Natural killer cell treated with Interleukin-12 subunit alpha and Interleukin-12 subunit beta and Interleukin-15 and Interleukin-18, amount 100 ng/mL, for 72 hours (primary cell): Measurements from ENCODE around the gene TLL2. TPM values are rescaled to one million over a fixed set of nuclear protein-coding genes. Genes with fewer than 3 reads are reported as not detected.
A peak's percentile ranks its signal among the peaks of the same experiment; 100 is the strongest.

Source experiments
- ATAC-seq, 2 donors: fragments of 150-1000 bp; cut with Tn5 transposase in 1 of 2; sonication (Bioruptor Pico), chemical (Tn5 transposase) in 1 of 2; 2 replicates each; pipeline ENCODE4 v1.10.0; 2021
- DNase-seq: peaks from one replicate; pipeline ENCODE4 v3.0.0; 2022; ENCODE audit warnings: low spot score
- H3K27ac Mint-ChIP-seq, 2 donors: 1 replicate in 1 of 2; 2 replicates in 1 of 2; pipeline ENCODE4 v1.8.0; 2022; ENCODE audit warnings: mixed read lengths in 2 of 2, mild to moderate bottlenecking in 1 of 2, moderate library complexity in 1 of 2
- H3K27me3 Mint-ChIP-seq, 2 donors: 1 replicate in 1 of 2; 2 replicates in 1 of 2; pipeline ENCODE4 v1.8.0; 2022; ENCODE audit warnings: mixed read lengths in 2 of 2
- H3K36me3 Mint-ChIP-seq: one replicate; pipeline ENCODE4 v1.8.0; 2022; ENCODE audit warnings: mixed read lengths
- H3K4me1 Mint-ChIP-seq, 2 donors: 1 replicate in 1 of 2; 2 replicates in 1 of 2; pipeline ENCODE4 v1.8.0; 2022; ENCODE audit warnings: low read depth in 2 of 2, mixed read lengths in 2 of 2, mild to moderate bottlenecking in 1 of 2
- H3K4me3 Mint-ChIP-seq: one replicate; pipeline ENCODE4 v1.8.0; 2022; ENCODE audit warnings: mixed read lengths
- H3K9me3 Mint-ChIP-seq: 2 replicates; pipeline ENCODE4 v1.8.0; 2022; ENCODE audit warnings: mixed read lengths
- total RNA-seq, 2 donors: library from RNA; stranded (reverse); gene quantifications; one replicate each; pipeline ENCODE4 v1.2.3, GENCODE V29; 2022

TLL2 gene
- total RNA-seq, 2 donors from 2014 or later: 0.57 to 2.8 TPM

GRCh38 chr10:96500050-96500449 is 13.7 kb downstream of the TLL2 start:
- H3K4me1 Mint-ChIP-seq: no peaks in the 10 kb centered on the region
- H3K27me3 Mint-ChIP-seq: peaks cover 13 to 26% of the 10 kb centered on the region in 2 donors
- H3K27ac Mint-ChIP-seq: no peak overlapping the region
- no peaks in the 10 kb centered on the region for H3K36me3 Mint-ChIP-seq
- no peaks in the 10 kb centered on the region for H3K9me3 Mint-ChIP-seq
- DNase-seq: no peak
- no peak overlapping the region for H3K4me3 Mint-ChIP-seq
- no peak for ATAC-seq

- Mint-ChIP-seq H3K27me3 (peaks cover 21 to 35% of the 10 kb centered on the region in 2 donors), H3K4me1 (no peaks in the 10 kb centered on the region), H3K4me3 (no peak overlapping the region)
These were observed 16.3 kb downstream of the TLL2 start for GRCh38 chr10:96497391-96497790.

GRCh38 chr10:96496281-96496925 is 17.3 kb downstream of the TLL2 start:
- DNase-seq (no peak), ATAC-seq (peak in 1 of 2 donors; percentile 44)
- H3K36me3 Mint-ChIP-seq: no peaks in the 10 kb centered on the region
- H3K27ac Mint-ChIP-seq: no peak overlapping the region
- H3K9me3 Mint-ChIP-seq: no peaks in the 10 kb centered on the region
- H3K4me1 Mint-ChIP-seq: no peaks in the 10 kb centered on the region
- peaks cover 19 to 31% of the 10 kb centered on the region in 2 donors for H3K27me3 Mint-ChIP-seq
- no peak overlapping the region for H3K4me3 Mint-ChIP-seq

More at GRCh38 chr10:96497391-96497790, 16.3 kb downstream of the TLL2 start:
- no peaks in the 10 kb centered on the region for H3K36me3 Mint-ChIP-seq
- H3K27ac Mint-ChIP-seq: no peak overlapping the region
- no peak for ATAC-seq
- DNase-seq: no peak
- no peaks in the 10 kb centered on the region for H3K9me3 Mint-ChIP-seq

GRCh38 chr10:96495544-96495943 is 18.2 kb downstream of the TLL2 start:
- H3K36me3 Mint-ChIP-seq: no peaks in the 10 kb centered on the region
- peaks cover 22 to 27% of the 10 kb centered on the region in 2 donors for H3K27me3 Mint-ChIP-seq
- no peak overlapping the region for H3K27ac Mint-ChIP-seq
- ATAC-seq: no peak
- DNase-seq: no peak
- no peaks in the 10 kb centered on the region for H3K9me3 Mint-ChIP-seq
- no peak overlapping the region for H3K4me3 Mint-ChIP-seq
- H3K4me1 Mint-ChIP-seq: no peaks in the 10 kb centered on the region

GRCh38 chr10:96494694-96495093 is 19.0 kb downstream of the TLL2 start:
- no peaks in the 10 kb centered on the region for H3K36me3 Mint-ChIP-seq
- H3K4me3 Mint-ChIP-seq: no peak overlapping the region
- no peaks in the 10 kb centered on the region for H3K9me3 Mint-ChIP-seq
- ATAC-seq (no peak), DNase-seq (no peak)
- no peak overlapping the region for H3K27ac Mint-ChIP-seq
- H3K27me3 Mint-ChIP-seq: peaks cover 22 to 27% of the 10 kb centered on the region in 2 donors
- no peaks in the 10 kb centered on the region for H3K4me1 Mint-ChIP-seq

- Mint-ChIP-seq H3K27ac (no peak overlapping the region), H3K4me3 (no peak overlapping the region), H3K27me3 (peaks cover 23 to 31% of the 10 kb centered on the region in 2 donors), H3K36me3 (no peaks in the 10 kb centered on the region), H3K9me3 (no peaks in the 10 kb centered on the region), H3K4me1 (no peaks in the 10 kb centered on the region)
- DNase-seq (no peak), ATAC-seq (peak in 1 of 2 donors; percentile 17)
These were observed 19.7 kb downstream of the TLL2 start for GRCh38 chr10:96493871-96494525.

- no peak for DNase-seq
- ATAC-seq: no peak
- H3K9me3 Mint-ChIP-seq: no peaks in the 10 kb centered on the region
- peaks cover 25 to 31% of the 10 kb centered on the region in 2 donors for H3K27me3 Mint-ChIP-seq
- H3K36me3 Mint-ChIP-seq: no peaks in the 10 kb centered on the region
- H3K27ac Mint-ChIP-seq: no peak overlapping the region
- no peak overlapping the region for H3K4me3 Mint-ChIP-seq
- H3K4me1 Mint-ChIP-seq: no peaks in the 10 kb centered on the region
These were observed 20.5 kb downstream of the TLL2 start for GRCh38 chr10:96493254-96493653.

GRCh38 chr10:96491303-96491702 is 22.4 kb downstream of the TLL2 start:
- Mint-ChIP-seq H3K9me3 (no peaks in the 10 kb centered on the region), H3K4me3 (no peak overlapping the region), H3K36me3 (no peaks in the 10 kb centered on the region), H3K4me1 (no peaks in the 10 kb centered on the region), H3K27ac (no peak overlapping the region), H3K27me3 (peaks cover 15 to 17% of the 10 kb centered on the region in 2 donors)
- no peak for DNase-seq
- no peak for ATAC-seq

GRCh38 chr10:96488161-96488935 is 25.4 kb downstream of the TLL2 start:
- no peaks in the 10 kb centered on the region for H3K36me3 Mint-ChIP-seq
- peaks cover 4 to 13% of the 10 kb centered on the region in 2 donors for H3K4me1 Mint-ChIP-seq
- H3K9me3 Mint-ChIP-seq: no peaks in the 10 kb centered on the region
- H3K4me3 Mint-ChIP-seq: no peak overlapping the region
- peaks cover 22 to 38% of the 10 kb centered on the region in 2 donors for H3K27me3 Mint-ChIP-seq
- DNase-seq: no peak
- H3K27ac Mint-ChIP-seq: no peak overlapping the region
- ATAC-seq: peak; percentile 28 to 33

- peaks cover 20 to 48% of the 10 kb centered on the region in 2 donors for H3K27me3 Mint-ChIP-seq
- no peak for ATAC-seq
These were observed 30.7 kb downstream of the TLL2 start for GRCh38 chr10:96482815-96483588.

GRCh38 chr10:96478355-96478754 is 35.4 kb downstream of the TLL2 start:
- DNase-seq (no peak), ATAC-seq (no peak)
- H3K27ac Mint-ChIP-seq: no peak overlapping the region
- H3K36me3 Mint-ChIP-seq: no peaks in the 10 kb centered on the region
- no peak overlapping the region for H3K4me3 Mint-ChIP-seq
- H3K27me3 Mint-ChIP-seq: peaks cover 22 to 36% of the 10 kb centered on the region in 2 donors
- peaks cover 0 to 1% of the 10 kb centered on the region in 2 donors for H3K4me1 Mint-ChIP-seq
- no peaks in the 10 kb centered on the region for H3K9me3 Mint-ChIP-seq

More at GRCh38 chr10:96482815-96483588, 30.7 kb downstream of the TLL2 start:
- H3K27ac Mint-ChIP-seq: no peak overlapping the region
- H3K36me3 Mint-ChIP-seq: no peaks in the 10 kb centered on the region
- H3K9me3 Mint-ChIP-seq: no peaks in the 10 kb centered on the region
- no peak overlapping the region for H3K4me3 Mint-ChIP-seq
- DNase-seq: no peak
- peaks cover 4 to 14% of the 10 kb centered on the region in 2 donors for H3K4me1 Mint-ChIP-seq

GRCh38 chr10:96473866-96474265 is 39.9 kb downstream of the TLL2 start:
- H3K4me1 Mint-ChIP-seq: peaks cover 4 to 6% of the 10 kb centered on the region in 2 donors
- H3K36me3 Mint-ChIP-seq: no peaks in the 10 kb centered on the region
- H3K4me3 Mint-ChIP-seq: no peak overlapping the region
- no peaks in the 10 kb centered on the region for H3K9me3 Mint-ChIP-seq
- no peak for ATAC-seq
- peaks cover 13 to 16% of the 10 kb centered on the region in 2 donors for H3K27me3 Mint-ChIP-seq
- DNase-seq: no peak
- no peak overlapping the region for H3K27ac Mint-ChIP-seq

GRCh38 chr10:96470116-96470743 is 43.5 kb downstream of the TLL2 start:
- no peak overlapping the region for H3K4me3 Mint-ChIP-seq
- peaks cover 4 to 6% of the 10 kb centered on the region in 2 donors for H3K4me1 Mint-ChIP-seq
- DNase-seq: no peak
- no peaks in the 10 kb centered on the region for H3K36me3 Mint-ChIP-seq
- H3K27me3 Mint-ChIP-seq: peaks cover 22 to 28% of the 10 kb centered on the region in 2 donors
- no peak overlapping the region for H3K27ac Mint-ChIP-seq
- no peaks in the 10 kb centered on the region for H3K9me3 Mint-ChIP-seq
- ATAC-seq: peak; percentile 53 to 75
